Neural crest cell (in vitro differentiated cells): Measurements from ENCODE around the gene SERGEF. TPM values are rescaled to one million over a fixed set of nuclear protein-coding genes. Genes with fewer than 3 reads are reported as not detected.

Experiments
- DNase-seq: peaks from one replicate; pipeline ENCODE4 v3.0.0; 2021; ENCODE audit warnings: low read depth, mixed read lengths, low spot score
- H3K27ac Mint-ChIP-seq: one replicate; pipeline ENCODE4 v1.8.0; 2021; ENCODE audit warnings: mild to moderate bottlenecking, mixed read lengths; ENCODE audit not compliant: unreplicated experiment
- H3K27me3 Mint-ChIP-seq: 2 replicates; pipeline ENCODE4 v1.8.0; 2021; ENCODE audit warnings: low read depth, mild to moderate bottlenecking, mixed read lengths
- H3K36me3 Mint-ChIP-seq: 2 replicates; pipeline ENCODE4 v1.8.0; 2021; ENCODE audit warnings: low read depth, mild to moderate bottlenecking, mixed read lengths
- H3K4me1 Mint-ChIP-seq: 2 replicates; pipeline ENCODE4 v1.8.0; 2021; ENCODE audit warnings: mixed read lengths
- H3K4me3 Mint-ChIP-seq: one replicate; pipeline ENCODE4 v1.8.0; 2021; ENCODE audit warnings: mild to moderate bottlenecking, mixed read lengths
- H3K9me3 Mint-ChIP-seq: 2 replicates; pipeline ENCODE4 v1.8.0; 2021; ENCODE audit warnings: mixed read lengths
- total RNA-seq: library from RNA; stranded (reverse); gene quantifications from 2 replicates; pipeline ENCODE4 v1.2.1, GENCODE V29; 2021
- TF ChIP-seq, protein P1 (sequence below): fragments of 200-600 bp; sonication (generic); conservative IDR thresholded peaks from 2 replicates; pipeline ENCODE4 v1.5.0; 2021; ENCODE audit warnings: antibody characterized with exemption, mild to moderate bottlenecking

The SERGEF gene
- total RNA-seq, 1 donor from 2014 or later, result 29.6 TPM

DNA sequence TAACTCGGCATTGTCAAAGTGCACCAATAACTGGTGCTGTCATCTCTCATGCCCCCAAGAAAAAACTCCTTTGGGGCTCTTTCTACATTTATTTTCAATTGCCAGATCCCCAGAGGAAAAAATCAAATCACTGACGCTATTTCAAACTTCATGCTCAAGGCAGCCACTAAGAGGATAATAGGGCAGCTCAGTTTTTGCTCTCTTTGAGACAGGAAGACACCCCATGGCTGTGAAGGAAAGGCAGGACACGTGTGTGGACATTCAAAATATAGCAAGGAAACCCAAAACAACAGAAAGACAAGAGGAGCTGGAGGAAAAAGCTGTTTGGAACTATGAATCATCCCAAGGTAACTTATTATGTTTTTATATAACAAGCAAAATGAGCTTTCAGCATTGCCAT is 83.7 kb downstream of the SERGEF start:
- Mint-ChIP-seq H3K4me3 (no peak overlapping the region), H3K27me3 (no peaks in the 10 kb centered on the region), H3K36me3 (peaks cover 6% of the 10 kb centered on the region), H3K9me3 (peaks cover 2% of the 10 kb centered on the region), H3K4me1 (peaks cover 22% of the 10 kb centered on the region), H3K27ac (no peak overlapping the region)
- TF ChIP-seq, protein P1, sequence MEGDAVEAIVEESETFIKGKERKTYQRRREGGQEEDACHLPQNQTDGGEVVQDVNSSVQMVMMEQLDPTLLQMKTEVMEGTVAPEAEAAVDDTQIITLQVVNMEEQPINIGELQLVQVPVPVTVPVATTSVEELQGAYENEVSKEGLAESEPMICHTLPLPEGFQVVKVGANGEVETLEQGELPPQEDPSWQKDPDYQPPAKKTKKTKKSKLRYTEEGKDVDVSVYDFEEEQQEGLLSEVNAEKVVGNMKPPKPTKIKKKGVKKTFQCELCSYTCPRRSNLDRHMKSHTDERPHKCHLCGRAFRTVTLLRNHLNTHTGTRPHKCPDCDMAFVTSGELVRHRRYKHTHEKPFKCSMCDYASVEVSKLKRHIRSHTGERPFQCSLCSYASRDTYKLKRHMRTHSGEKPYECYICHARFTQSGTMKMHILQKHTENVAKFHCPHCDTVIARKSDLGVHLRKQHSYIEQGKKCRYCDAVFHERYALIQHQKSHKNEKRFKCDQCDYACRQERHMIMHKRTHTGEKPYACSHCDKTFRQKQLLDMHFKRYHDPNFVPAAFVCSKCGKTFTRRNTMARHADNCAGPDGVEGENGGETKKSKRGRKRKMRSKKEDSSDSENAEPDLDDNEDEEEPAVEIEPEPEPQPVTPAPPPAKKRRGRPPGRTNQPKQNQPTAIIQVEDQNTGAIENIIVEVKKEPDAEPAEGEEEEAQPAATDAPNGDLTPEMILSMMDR, result no peak
- no peak for DNase-seq

- Mint-ChIP-seq H3K9me3 (peaks cover 2% of the 10 kb centered on the region), H3K4me1 (peaks cover 22% of the 10 kb centered on the region), H3K4me3 (no peak overlapping the region), H3K27ac (no peak overlapping the region), H3K27me3 (no peaks in the 10 kb centered on the region), H3K36me3 (peaks cover 6% of the 10 kb centered on the region)
- no peak for DNase-seq
- TF ChIP-seq, protein P1, result no peak
These were observed 85.0 kb downstream of the SERGEF start for GRCh38 chr11:17927681-17928343.

GRCh38 chr11:17927041-17927440 is 85.8 kb downstream of the SERGEF start:
- no peak for DNase-seq
- H3K4me3 Mint-ChIP-seq, result no peak overlapping the region
- peaks cover 17% of the 10 kb centered on the region for H3K4me1 Mint-ChIP-seq
- H3K36me3 Mint-ChIP-seq, result peaks cover 3% of the 10 kb centered on the region
- no peaks in the 10 kb centered on the region for H3K9me3 Mint-ChIP-seq
- H3K27ac Mint-ChIP-seq, result peak overlapping the region; percentile 55
- no peaks in the 10 kb centered on the region for H3K27me3 Mint-ChIP-seq
- TF ChIP-seq, protein P1, result no peak

DNA sequence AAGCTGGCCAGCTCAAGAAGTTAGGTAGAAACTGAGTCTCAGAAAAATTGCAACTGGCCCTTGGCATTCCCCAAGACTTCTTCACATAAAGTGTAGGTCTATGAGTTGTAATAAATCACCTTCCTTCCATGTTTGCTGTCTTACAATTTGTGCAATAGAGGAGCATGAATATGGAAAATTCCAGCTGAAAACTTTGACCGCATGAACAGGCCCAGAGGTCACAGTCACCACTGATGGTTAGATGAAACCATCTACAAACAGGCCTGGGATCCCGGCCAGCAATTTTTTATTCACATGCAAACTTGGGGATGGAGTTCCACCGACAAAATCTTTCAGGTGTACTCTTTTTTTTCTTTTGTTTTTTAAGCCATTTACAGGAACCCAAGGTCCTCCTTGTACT is 88.1 kb downstream of the SERGEF start:
- H3K36me3 Mint-ChIP-seq, result peaks cover 3% of the 10 kb centered on the region
- TF ChIP-seq, protein P1, result no peak
- DNase-seq, result no peak

GRCh38 chr11:17923217-17923616 is 89.6 kb downstream of the SERGEF start:
- Mint-ChIP-seq H3K27me3 (no peaks in the 10 kb centered on the region), H3K9me3 (no peaks in the 10 kb centered on the region), H3K4me1 (peaks cover 16% of the 10 kb centered on the region), H3K27ac (peak overlapping the region; percentile 90), H3K4me3 (no peak overlapping the region), H3K36me3 (peaks cover 3% of the 10 kb centered on the region)
- no peak for DNase-seq
- TF ChIP-seq, protein P1, result no peak

More for the DNA sequence above, 88.1 kb downstream of the SERGEF start:
- Mint-ChIP-seq H3K9me3 (no peaks in the 10 kb centered on the region), H3K4me1 (peaks cover 16% of the 10 kb centered on the region), H3K4me3 (no peak overlapping the region), H3K27me3 (no peaks in the 10 kb centered on the region), H3K27ac (no peak overlapping the region)
